Measurements from ENCODE around the gene KIFBP. TPM values are rescaled to one million over a fixed set of nuclear protein-coding genes. Genes with fewer than 3 reads are reported as not detected.
"Not testable (repeated sequence)": the region's sequence is repeated elsewhere in the genome, so short reads cannot be mapped to it uniquely, and the experiment has no call there.

The KIFBP gene
- total and polyA plus RNA-seq, 9 of the 15 experiments (the other 6 are each of a cell fraction or from before 2014, with no cell fraction given): 5.6 to 23.2 (median 14.8) TPM

DNA sequence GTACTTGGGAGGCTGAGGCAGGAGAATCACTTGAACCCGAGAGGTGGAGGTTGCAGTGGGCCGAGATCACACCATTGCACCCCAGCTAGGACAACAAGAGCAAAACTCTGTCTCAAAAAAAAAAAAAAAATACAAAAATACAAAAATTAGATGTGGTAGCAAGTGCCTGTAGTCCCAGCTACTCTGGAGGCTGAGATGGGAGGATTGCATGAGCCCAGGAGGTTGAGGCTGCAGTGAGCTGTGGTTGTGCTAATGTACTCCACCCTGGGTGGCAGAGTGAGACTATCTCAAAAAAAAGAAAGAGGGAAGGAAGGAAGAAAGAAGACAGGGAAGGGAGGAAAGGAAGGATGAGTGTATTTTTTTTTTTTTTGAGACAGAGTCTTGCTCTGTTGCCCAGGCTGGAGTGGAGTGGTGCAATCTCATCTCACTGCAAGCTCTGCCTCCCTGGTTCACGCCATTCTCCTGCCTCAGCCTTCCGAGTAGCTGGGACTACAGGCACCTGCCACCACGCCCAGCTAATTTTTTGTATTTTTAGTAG lies 12.6 kb upstream of the KIFBP start:
- WGBS (ENCODE audit: insufficient coverage, low coverage, missing lambda C conversion rate): 100% methylated on average over 2 of the region's 5 CpGs
- H3K9me1 ChIP-seq (ENCODE audit: control insufficient read depth, insufficient read depth, low read length); BruUV-seq (replicated peaks); H3K27me3 ChIP-seq (ENCODE audit: control insufficient read depth in 2 of 2, insufficient read depth in 2 of 2, low read length in 2 of 2); H4K20me1 ChIP-seq (replicated peaks; ENCODE audit: control insufficient read depth, insufficient read depth, low read length); H2AFZ ChIP-seq (ENCODE audit: low read depth, low read length); H3K9ac ChIP-seq (ENCODE audit: insufficient read depth in 1 of 2, low read depth in 2 of 2, low read length in 2 of 2); FAIRE-seq; in situ Hi-C loops (cut with MboI); H3K9me3 ChIP-seq (replicated peaks; ENCODE audit: control insufficient read depth, insufficient read depth, low read depth, low read length); H3K27ac ChIP-seq (ENCODE audit: extremely low read depth, low read depth, low read length); H3K4me3 ChIP-seq; CTCF ChIA-PET (ENCODE audit: low intra/inter-chr PET ratio); H3K4me2 ChIP-seq (ENCODE audit: insufficient read depth, low read length); H3K4me1 ChIP-seq (replicated peaks in 1 of 2; ENCODE audit: control insufficient read depth in 2 of 2, insufficient read depth in 2 of 2, low read length in 2 of 2); ATAC-seq; DNase-seq (ENCODE audit: extremely low read depth in 1 of 4, low spot score in 3 of 4): not testable (repeated sequence)
- 0 out of 2 replicates have a peak, but pooled peaks have one; percentile 65 for TF ChIP-seq THRB (CRISPR knock-in tag; conservative IDR thresholded peaks at IDR 0.05)
- peak; percentile 74 for TF ChIP-seq SUPT5H (IDR thresholded peaks at IDR 0.05)
- peak; percentile 55 for TF ChIP-seq POLR2B (IDR thresholded peaks at IDR 0.05; ENCODE audit: low read depth, partially characterized antibody)
- peak; percentile 59 for TF ChIP-seq POLR2A (conservative IDR thresholded peaks at IDR 0.05)
- TF ChIP-seq ZNF121 (CRISPR knock-in tag; conservative IDR thresholded peaks at IDR 0.05): peak; percentile 45
- intact Hi-C loops (cut with micrococcal nuclease): loop anchor here (10.0 kb wide), 1 partner anchor 221 kb away; no protein-coding TSS in a partner anchor
- Histone ChIP-seq H3K79me2 (ENCODE audit: control insufficient read depth, insufficient read depth, low read length) (peaks cover 40% of the 10 kb centered on the region), H3K36me3 (ENCODE audit: control insufficient read depth, insufficient read depth, low read length) (peaks cover 98% of the 10 kb centered on the region)
- POLR2A ChIA-PET: interaction anchor here (0.6 to 10.0 kb wide), 4 partner anchors 11 to 258 kb away, joined by 3 to 99 read pairs (median 8); partner anchors contain the start of gene DDX21

Measured in K562 (cell line).